Muscle layer of colon (tissue), 2 donors: ENCODE data around the gene RPL19.

Experiments used
- H3K27ac ChIP-seq: one replicate; pipeline ENCODE4 v1.7.0; 2013; ENCODE audit warnings: low read depth, mild to moderate bottlenecking, low read length, moderate library complexity
- H3K27me3 ChIP-seq, 2 donors: one replicate each; pipeline ENCODE4 v1.7.0; 2013; ENCODE audit warnings: low read length in 2 of 2, mild to moderate bottlenecking in 2 of 2; ENCODE audit not compliant: insufficient read depth in 2 of 2, control insufficient read depth in 1 of 2
- H3K36me3 ChIP-seq: one replicate; pipeline ENCODE4 v1.7.0; 2013; ENCODE audit warnings: mild to moderate bottlenecking, low read length; ENCODE audit not compliant: insufficient read depth
- H3K4me1 ChIP-seq: one replicate; pipeline ENCODE4 v1.7.0; 2013; ENCODE audit warnings: mild to moderate bottlenecking, low read length; ENCODE audit not compliant: insufficient read depth
- H3K4me3 ChIP-seq, 2 donors: one replicate each; pipeline ENCODE4 v1.7.0; 2013; ENCODE audit warnings: low read length in 2 of 2, low read depth in 1 of 2, mild to moderate bottlenecking in 1 of 2, moderate library complexity in 1 of 2
- H3K9ac ChIP-seq: one replicate; pipeline ENCODE4 v1.7.0; 2013; ENCODE audit warnings: low read length
- H3K9me3 ChIP-seq: one replicate; pipeline ENCODE4 v1.7.0; 2013; ENCODE audit warnings: mild to moderate bottlenecking, low read length
- donor health status: abdominal sarcoma.
- donor health status: Adenocarcinoma of cecum.

The RPL19 gene

GRCh38 chr17:39200070-39200879, at the start of gene RPL19:
RPL19 (plus strand) TSS chr17:39200283; CDS start chr17:39200345, 62 bp downstream.
- Histone ChIP-seq H3K4me3 (peak within 1 kb of the TSS; percentile 94 to 99), H3K4me1 (peaks cover 33% of the 10 kb centered on the region), H3K36me3 (peaks cover 42% of the 10 kb centered on the region), H3K9ac (peak within 1 kb of the TSS; percentile 89), H3K27ac (peak within 1 kb of the TSS; percentile 100), H3K9me3 (no peaks in the 10 kb centered on the region), H3K27me3 (no peaks in the 10 kb centered on the region)

GRCh38 chr17:39150795-39151149, 49.3 kb upstream of the RPL19 start:
- peak overlapping the region; percentile 21 for H3K9ac ChIP-seq
- peaks cover 11 to 20% of the 10 kb centered on the region in 2 donors for H3K27me3 ChIP-seq
- H3K27ac ChIP-seq, result no peak overlapping the region
- H3K9me3 ChIP-seq, result no peaks in the 10 kb centered on the region
- peaks cover 12% of the 10 kb centered on the region for H3K4me1 ChIP-seq
- H3K4me3 ChIP-seq, result peak overlapping the region in 1 of 2 donors; percentile 35
- H3K36me3 ChIP-seq, result no peaks in the 10 kb centered on the region

- Histone ChIP-seq H3K4me1 (peaks cover 12% of the 10 kb centered on the region), H3K36me3 (no peaks in the 10 kb centered on the region), H3K4me3 (peak within 1 kb of the TSS in 1 of 2 donors; percentile 99), H3K27me3 (peaks cover 11 to 20% of the 10 kb centered on the region in 2 donors), H3K9ac (peak within 1 kb of the TSS; percentile 21), H3K27ac (no peak within 1 kb of the TSS), H3K9me3 (no peaks in the 10 kb centered on the region)
These were observed 48.7 kb upstream of the RPL19 start, which contains the start of gene PLXDC1 for GRCh38 chr17:39151150-39151942. PLXDC1 (minus strand) TSS chr17:39151637; CDS start chr17:39151437, 200 bp downstream.

- Histone ChIP-seq H3K9me3 (no peaks in the 10 kb centered on the region), H3K4me3 (peak overlapping the region in 1 of 2 donors; percentile 99), H3K36me3 (no peaks in the 10 kb centered on the region), H3K27me3 (peaks cover 11 to 20% of the 10 kb centered on the region in 2 donors), H3K4me1 (peaks cover 12% of the 10 kb centered on the region), H3K9ac (peak overlapping the region; percentile 6), H3K27ac (no peak overlapping the region)
These were observed 47.9 kb upstream of the RPL19 start for GRCh38 chr17:39151943-39152818.

GRCh38 chr17:39153599-39154051, 46.5 kb upstream of the RPL19 start:
- Histone ChIP-seq H3K9me3 (no peaks in the 10 kb centered on the region), H3K4me3 (peak overlapping the region; percentile 93 to 99), H3K4me1 (peaks cover 12% of the 10 kb centered on the region), H3K9ac (peak overlapping the region; percentile 75), H3K27me3 (peaks cover 11 to 20% of the 10 kb centered on the region in 2 donors), H3K27ac (peak overlapping the region; percentile 75), H3K36me3 (no peaks in the 10 kb centered on the region)

- Histone ChIP-seq H3K9me3 (no peaks in the 10 kb centered on the region), H3K27me3 (peaks cover 4 to 11% of the 10 kb centered on the region in 2 donors), H3K36me3 (no peaks in the 10 kb centered on the region), H3K27ac (no peak overlapping the region), H3K4me3 (no peak overlapping the region), H3K4me1 (peaks cover 12% of the 10 kb centered on the region), H3K9ac (no peak overlapping the region)
These were observed 44.4 kb upstream of the RPL19 start for GRCh38 chr17:39155654-39156053.

- no peaks in the 10 kb centered on the region for H3K36me3 ChIP-seq
- H3K27ac ChIP-seq, result no peak overlapping the region
- no peak overlapping the region for H3K4me3 ChIP-seq
- H3K4me1 ChIP-seq, result peaks cover 12% of the 10 kb centered on the region
- peaks cover 0 to 5% of the 10 kb centered on the region in 2 donors for H3K27me3 ChIP-seq
- no peaks in the 10 kb centered on the region for H3K9me3 ChIP-seq
- H3K9ac ChIP-seq, result no peak overlapping the region
These were observed 43.6 kb upstream of the RPL19 start for GRCh38 chr17:39156491-39156890.

GRCh38 chr17:39158623-39159022, 41.5 kb upstream of the RPL19 start:
- Histone ChIP-seq H3K9ac (no peak overlapping the region), H3K27ac (no peak overlapping the region), H3K4me3 (no peak overlapping the region), H3K36me3 (no peaks in the 10 kb centered on the region), H3K9me3 (no peaks in the 10 kb centered on the region), H3K27me3 (no peaks in the 10 kb centered on the region), H3K4me1 (no peaks in the 10 kb centered on the region)

GRCh38 chr17:39161962-39162361, 38.1 kb upstream of the RPL19 start:
- no peak overlapping the region for H3K27ac ChIP-seq
- H3K27me3 ChIP-seq, result no peaks in the 10 kb centered on the region
- H3K4me3 ChIP-seq, result no peak overlapping the region
- no peaks in the 10 kb centered on the region for H3K36me3 ChIP-seq
- H3K9ac ChIP-seq, result no peak overlapping the region
- no peaks in the 10 kb centered on the region for H3K9me3 ChIP-seq
- H3K4me1 ChIP-seq, result peaks cover 2% of the 10 kb centered on the region

- Histone ChIP-seq H3K9ac (peak overlapping the region; percentile 87), H3K36me3 (no peaks in the 10 kb centered on the region), H3K4me3 (peak overlapping the region; percentile 9 to 94), H3K27ac (peak overlapping the region; percentile 41), H3K9me3 (no peaks in the 10 kb centered on the region), H3K27me3 (no peaks in the 10 kb centered on the region), H3K4me1 (peaks cover 5% of the 10 kb centered on the region)
These were observed 35.4 kb upstream of the RPL19 start for GRCh38 chr17:39164675-39165143.
